ENCODE results near the gene ARAP1. TPM values are rescaled to one million over a fixed set of nuclear protein-coding genes. Genes with fewer than 3 reads are reported as not detected.

The ARAP1 gene
- total and polyA plus RNA-seq, 2 donors (not counting 3 experiments of a cell fraction or from before 2014, with no cell fraction given): 36.8 to 66.2 TPM

GRCh38 chr11:72746821-72747220 lies 5.4 kb downstream of the ARAP1 start:
- no peaks in the 10 kb centered on the region for H3K9me3 ChIP-seq (replicated peaks; ENCODE audit: control insufficient read depth, insufficient read depth, low read length)
- no peak overlapping the region for H3K4me3 ChIP-seq (replicated peaks in 1 of 3; ENCODE audit: insufficient read depth in 1 of 3, low read depth in 1 of 3, low read length in 3 of 3)
- no TSS peak for BruUV-seq (replicated peaks)
- no peak overlapping the region for H3K27ac ChIP-seq (ENCODE audit: insufficient read depth, low read depth, low read length)
- H3K4me2 ChIP-seq (ENCODE audit: insufficient read depth, low read length): no peak overlapping the region
- H2AFZ ChIP-seq (ENCODE audit: low read depth, low read length): no peak overlapping the region
- H3K4me1 ChIP-seq (ENCODE audit: control insufficient read depth, extremely low read depth, insufficient read depth, low read length): peaks cover 3% of the 10 kb centered on the region
- POLR2A ChIA-PET: no interaction called here
- intact Hi-C loops (cut with micrococcal nuclease): no loop called here
- no peaks in the 10 kb centered on the region for H3K9me1 ChIP-seq (replicated peaks; ENCODE audit: control insufficient read depth, extremely low read depth, insufficient read depth, low read length)
- no peaks in the 10 kb centered on the region for H3K36me3 ChIP-seq (ENCODE audit: control insufficient read depth in 2 of 2, extremely low read depth in 1 of 2, insufficient read depth in 2 of 2, low read length in 2 of 2)
- H3K9ac ChIP-seq (replicated peaks; ENCODE audit: extremely low read depth, insufficient read depth, low read length): no peak overlapping the region
- DNase-seq (ENCODE audit: low read depth, low spot score) (no peak), FAIRE-seq (no peak)
- no peaks in the 10 kb centered on the region for H3K27me3 ChIP-seq (ENCODE audit: control insufficient read depth in 2 of 2, insufficient read depth in 2 of 2, low read length in 2 of 2)
- H3K79me2 ChIP-seq (ENCODE audit: control insufficient read depth, insufficient read depth, low read length): peaks cover 6% of the 10 kb centered on the region
- CTCF ChIA-PET: interaction anchor here (0.7 to 2.8 kb wide), 4 partner anchors 10 to 24 kb away, joined by 3 to 15 read pairs (median 5); no protein-coding TSS in a partner anchor
- TF ChIP-seq POLR2A (IDR thresholded peaks at IDR 0.05; ENCODE audit: low read depth, low read length): no peak
- TF ChIP-seq, protein P1, sequence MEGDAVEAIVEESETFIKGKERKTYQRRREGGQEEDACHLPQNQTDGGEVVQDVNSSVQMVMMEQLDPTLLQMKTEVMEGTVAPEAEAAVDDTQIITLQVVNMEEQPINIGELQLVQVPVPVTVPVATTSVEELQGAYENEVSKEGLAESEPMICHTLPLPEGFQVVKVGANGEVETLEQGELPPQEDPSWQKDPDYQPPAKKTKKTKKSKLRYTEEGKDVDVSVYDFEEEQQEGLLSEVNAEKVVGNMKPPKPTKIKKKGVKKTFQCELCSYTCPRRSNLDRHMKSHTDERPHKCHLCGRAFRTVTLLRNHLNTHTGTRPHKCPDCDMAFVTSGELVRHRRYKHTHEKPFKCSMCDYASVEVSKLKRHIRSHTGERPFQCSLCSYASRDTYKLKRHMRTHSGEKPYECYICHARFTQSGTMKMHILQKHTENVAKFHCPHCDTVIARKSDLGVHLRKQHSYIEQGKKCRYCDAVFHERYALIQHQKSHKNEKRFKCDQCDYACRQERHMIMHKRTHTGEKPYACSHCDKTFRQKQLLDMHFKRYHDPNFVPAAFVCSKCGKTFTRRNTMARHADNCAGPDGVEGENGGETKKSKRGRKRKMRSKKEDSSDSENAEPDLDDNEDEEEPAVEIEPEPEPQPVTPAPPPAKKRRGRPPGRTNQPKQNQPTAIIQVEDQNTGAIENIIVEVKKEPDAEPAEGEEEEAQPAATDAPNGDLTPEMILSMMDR (IDR thresholded peaks at IDR 0.05; ENCODE audit: extremely low read depth in 1 of 2, insufficient read depth in 1 of 2, low read depth in 1 of 2, low read length in 2 of 2): no peak
- TF ChIP-seq JUN (IDR thresholded peaks at IDR 0.05; ENCODE audit: borderline replicate concordance, insufficient read depth, insufficient read length, low read depth): no peak
- TF ChIP-seq, protein P2, sequence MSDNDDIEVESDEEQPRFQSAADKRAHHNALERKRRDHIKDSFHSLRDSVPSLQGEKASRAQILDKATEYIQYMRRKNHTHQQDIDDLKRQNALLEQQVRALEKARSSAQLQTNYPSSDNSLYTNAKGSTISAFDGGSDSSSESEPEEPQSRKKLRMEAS (IDR thresholded peaks at IDR 0.05; ENCODE audit: insufficient read depth, insufficient read length): no peak
- no peak for TF ChIP-seq MYC (IDR thresholded peaks at IDR 0.05; ENCODE audit: low read depth, low read length)
- no peak for TF ChIP-seq FOS (IDR thresholded peaks at IDR 0.05; ENCODE audit: borderline replicate concordance, insufficient read depth, low read length)
- no peaks in the 10 kb centered on the region for H4K20me1 ChIP-seq (replicated peaks; ENCODE audit: control insufficient read depth, extremely low read depth, insufficient read depth, low read length)
- dilution Hi-C loops (cut with MboI; ENCODE audit: extremely low pct_ligation_motif_present, low sequenced_read_pairs): no loop called here
